NB4 (cell line): ENCODE data around the gene C1QBP.

ENCODE experiments used
- POLR2A ChIP-seq: IDR thresholded peaks from 2 replicates; pipeline ENCODE4 v1.6.1; 2011; ENCODE audit warnings: mild to moderate bottlenecking; ENCODE audit not compliant: insufficient read length; ENCODE audit errors: extremely low read depth
- TF ChIP-seq, protein P1 (sequence below): IDR thresholded peaks from one replicate; pipeline ENCODE4 v1.5.1; 2012; ENCODE audit warnings: low read depth, low read length

DNA sequence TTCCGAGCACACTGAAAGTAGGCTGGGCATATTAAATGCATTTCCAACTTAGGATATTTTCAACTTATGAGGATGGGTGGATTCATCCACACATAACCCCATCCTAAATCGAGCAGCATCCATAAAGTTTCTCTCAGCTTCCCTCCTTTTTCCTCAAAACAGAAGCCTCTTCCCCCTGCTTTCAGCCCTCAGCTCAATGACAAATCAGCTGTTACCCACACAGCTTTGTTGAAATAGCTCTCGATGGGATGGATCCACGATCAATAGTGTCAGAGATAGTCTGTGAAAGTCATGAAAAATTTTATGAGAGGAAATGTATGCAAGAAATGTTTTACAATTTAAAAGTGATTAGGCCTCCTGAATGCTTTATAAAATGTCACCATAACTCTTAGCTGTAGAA is 27.3 kb upstream of the C1QBP start:
- TF ChIP-seq, protein P1, sequence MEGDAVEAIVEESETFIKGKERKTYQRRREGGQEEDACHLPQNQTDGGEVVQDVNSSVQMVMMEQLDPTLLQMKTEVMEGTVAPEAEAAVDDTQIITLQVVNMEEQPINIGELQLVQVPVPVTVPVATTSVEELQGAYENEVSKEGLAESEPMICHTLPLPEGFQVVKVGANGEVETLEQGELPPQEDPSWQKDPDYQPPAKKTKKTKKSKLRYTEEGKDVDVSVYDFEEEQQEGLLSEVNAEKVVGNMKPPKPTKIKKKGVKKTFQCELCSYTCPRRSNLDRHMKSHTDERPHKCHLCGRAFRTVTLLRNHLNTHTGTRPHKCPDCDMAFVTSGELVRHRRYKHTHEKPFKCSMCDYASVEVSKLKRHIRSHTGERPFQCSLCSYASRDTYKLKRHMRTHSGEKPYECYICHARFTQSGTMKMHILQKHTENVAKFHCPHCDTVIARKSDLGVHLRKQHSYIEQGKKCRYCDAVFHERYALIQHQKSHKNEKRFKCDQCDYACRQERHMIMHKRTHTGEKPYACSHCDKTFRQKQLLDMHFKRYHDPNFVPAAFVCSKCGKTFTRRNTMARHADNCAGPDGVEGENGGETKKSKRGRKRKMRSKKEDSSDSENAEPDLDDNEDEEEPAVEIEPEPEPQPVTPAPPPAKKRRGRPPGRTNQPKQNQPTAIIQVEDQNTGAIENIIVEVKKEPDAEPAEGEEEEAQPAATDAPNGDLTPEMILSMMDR, result no peak
- no peak for TF ChIP-seq POLR2A
